IMR-90 (cell line): ENCODE results near the gene CSH1.

Source experiments
- BHLHE40 ChIP-seq: fragments of 150-350 bp; IDR thresholded peaks from 2 replicates; pipeline ENCODE4 v1.6.1; 2016; ENCODE audit warnings: mild to moderate bottlenecking, low read depth, low read length
- CEBPB ChIP-seq: IDR thresholded peaks from 2 replicates; pipeline ENCODE4 v1.6.1; 2012; ENCODE audit warnings: low read depth, low read length, improper control_type of control experiment
- CHD1 ChIP-seq: IDR thresholded peaks from 2 replicates; pipeline ENCODE4 v1.6.1; 2012; ENCODE audit warnings: low read depth, low read length, improper control_type of control experiment
- CTCF ChIP-seq: conservative IDR thresholded peaks from 2 replicates; pipeline ENCODE4 v1.5.1; 2012; ENCODE audit warnings: mild to moderate bottlenecking, low read depth, low read length, improper control_type of control experiment
- FOS ChIP-seq: fragments of 150-350 bp; IDR thresholded peaks from 2 replicates; pipeline ENCODE4 v1.6.1; 2016; ENCODE audit warnings: low read depth, low read length
- MAFK ChIP-seq: IDR thresholded peaks from 2 replicates; pipeline ENCODE4 v1.6.1; 2012; ENCODE audit warnings: low read depth, low read length, improper control_type of control experiment
- POLR2A ChIP-seq: IDR thresholded peaks from 2 replicates; pipeline ENCODE4 v1.6.1; 2012; ENCODE audit warnings: mild to moderate bottlenecking, low read depth, low read length
- RAD21 ChIP-seq: IDR thresholded peaks from 2 replicates; pipeline ENCODE4 v1.6.1; 2012; ENCODE audit warnings: low read length, improper control_type of control experiment
- RFX5 ChIP-seq: IDR thresholded peaks from 2 replicates; pipeline ENCODE4 v1.8.0; 2012; ENCODE audit warnings: low read depth, mild to moderate bottlenecking, low read length, moderate library complexity
- SMC3 ChIP-seq: fragments of 150-350 bp; IDR thresholded peaks from 2 replicates; pipeline ENCODE4 v1.6.1; 2016; ENCODE audit warnings: low read depth, mild to moderate bottlenecking, antibody characterized with exemption, low read length, moderate library complexity
- TF ChIP-seq, protein P1 (sequence below): fragments of 150-350 bp; IDR thresholded peaks from 2 replicates; pipeline ENCODE4 v1.6.1; 2016; ENCODE audit warnings: low read depth, mild to moderate bottlenecking, low read length, moderate library complexity, borderline replicate concordance

DNA sequence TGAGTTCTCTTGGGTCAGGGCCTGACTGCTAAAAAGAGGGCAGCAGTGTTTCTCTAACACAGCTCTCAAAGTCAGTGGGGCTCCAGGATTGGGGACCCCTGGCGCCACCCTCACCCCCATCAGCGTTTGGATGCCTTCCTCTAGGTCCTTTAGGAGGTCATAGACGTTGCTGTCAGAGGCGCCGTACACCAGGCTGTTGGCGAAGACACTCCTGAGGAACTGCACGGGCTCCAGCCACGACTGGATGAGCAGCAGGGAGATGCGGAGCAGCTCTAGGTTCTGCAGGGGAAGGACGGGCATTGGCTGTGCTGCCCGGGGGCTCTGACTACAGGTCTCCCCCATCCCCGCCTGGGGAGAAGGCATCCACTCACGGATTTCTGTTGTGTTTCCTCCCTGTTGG is 21.3 kb upstream of the CSH1 start:
- TF ChIP-seq CTCF, result no peak
- no peak for TF ChIP-seq POLR2A
- TF ChIP-seq RAD21, result no peak
- TF ChIP-seq, protein P1, sequence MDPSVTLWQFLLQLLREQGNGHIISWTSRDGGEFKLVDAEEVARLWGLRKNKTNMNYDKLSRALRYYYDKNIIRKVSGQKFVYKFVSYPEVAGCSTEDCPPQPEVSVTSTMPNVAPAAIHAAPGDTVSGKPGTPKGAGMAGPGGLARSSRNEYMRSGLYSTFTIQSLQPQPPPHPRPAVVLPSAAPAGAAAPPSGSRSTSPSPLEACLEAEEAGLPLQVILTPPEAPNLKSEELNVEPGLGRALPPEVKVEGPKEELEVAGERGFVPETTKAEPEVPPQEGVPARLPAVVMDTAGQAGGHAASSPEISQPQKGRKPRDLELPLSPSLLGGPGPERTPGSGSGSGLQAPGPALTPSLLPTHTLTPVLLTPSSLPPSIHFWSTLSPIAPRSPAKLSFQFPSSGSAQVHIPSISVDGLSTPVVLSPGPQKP, result no peak
- no peak for TF ChIP-seq CHD1
- TF ChIP-seq FOS, result no peak
- no peak for TF ChIP-seq SMC3
- no peak for TF ChIP-seq MAFK
- no peak for TF ChIP-seq RFX5
- TF ChIP-seq CEBPB, result no peak
- no peak for TF ChIP-seq BHLHE40
